Esophagus (tissue), 2 donors: ENCODE results near the gene SLC35D2. TPM values are rescaled to one million over a fixed set of nuclear protein-coding genes. Genes with fewer than 3 reads are reported as not detected.
"Not testable (repeated sequence)": the region's sequence is repeated elsewhere in the genome, so short reads cannot be mapped to it uniquely, and the experiment has no call there.

Experiments used
- H3K27ac ChIP-seq, 2 donors: one replicate each; pipeline ENCODE4 v1.5.1; 2013; ENCODE audit warnings: low read depth in 2 of 2, mild to moderate bottlenecking in 2 of 2, inconsistent platforms in 1 of 2, low read length in 1 of 2, moderate library complexity in 1 of 2
- H3K27me3 ChIP-seq, 2 donors: one replicate each; pipeline ENCODE4 v1.6.1; 2013; ENCODE audit warnings: low read length in 2 of 2, control low read depth in 1 of 2, mild to moderate bottlenecking in 1 of 2; ENCODE audit not compliant: insufficient read depth in 2 of 2, control insufficient read depth in 1 of 2
- H3K36me3 ChIP-seq, 2 donors: one replicate each; pipeline ENCODE4 v1.6.1; 2013; ENCODE audit warnings: low read length in 1 of 2; ENCODE audit not compliant: control insufficient read depth in 2 of 2, insufficient read depth in 2 of 2
- H3K4me1 ChIP-seq, 2 donors: one replicate each; pipeline ENCODE4 v1.6.1; 2013; ENCODE audit warnings: low read length in 1 of 2; ENCODE audit not compliant: control insufficient read depth in 2 of 2, insufficient read depth in 2 of 2
- H3K4me3 ChIP-seq, 2 donors: one replicate each; pipeline ENCODE4 v1.5.1; 2013; ENCODE audit warnings: low read length in 2 of 2, mild to moderate bottlenecking in 2 of 2, low read depth in 1 of 2, moderate library complexity in 1 of 2
- H3K9me3 ChIP-seq, 2 donors: one replicate each; pipeline ENCODE4 v1.6.1; 2013; ENCODE audit warnings: mild to moderate bottlenecking in 2 of 2, low read depth in 1 of 2, low read length in 1 of 2, moderate library complexity in 1 of 2; ENCODE audit not compliant: control insufficient read depth in 2 of 2, insufficient read depth in 1 of 2
- WGBS, 2 donors: extraction: QIAGEN DNeasy Blood & Tissue Kit; methylation state at CpG; one replicate each; pipeline ENCODE4 v1.1.7; 2013; 5-methylcytosine and 5-hydroxymethylcytosine counted together
- polyA plus RNA-seq, 2 donors: library from polyadenylated mRNA; stranded (reverse); fragments of 200-250 nt; gene quantifications; one replicate each; pipeline ENCODE4 v1.2.3, GENCODE V29; 2013
- donor health status: healthy with polysubstance abuse.
- donor health status: Bipolar disorder and iron deficiency.

SLC35D2 gene
- polyA plus RNA-seq, 2 donors, result 8.1 to 10.3 TPM

DNA sequence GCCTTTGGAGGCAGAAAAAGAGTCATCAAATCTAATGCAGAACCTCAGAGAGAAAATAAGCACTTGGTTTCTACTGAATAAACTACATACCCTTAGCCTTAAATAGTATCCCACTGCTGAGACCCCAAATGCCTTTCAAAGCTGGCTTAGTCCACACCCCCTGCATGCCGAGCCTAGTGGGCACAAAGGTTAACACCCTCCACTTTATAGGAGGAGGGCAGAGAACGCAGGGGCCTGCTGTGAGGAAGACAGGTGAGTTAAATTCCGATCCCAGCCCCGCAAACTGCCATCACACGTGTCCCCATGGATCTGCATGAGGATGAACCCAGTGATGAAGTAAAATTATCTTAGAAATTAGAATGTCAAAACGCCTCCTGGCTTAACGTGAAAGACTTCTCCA is 62.0 kb downstream of the SLC35D2 start:
- WGBS, 2 donors, result 75 to 82% methylated on average over 7 of the region's 7 CpGs
- Histone ChIP-seq H3K27ac (no peak overlapping the region), H3K36me3 (peaks cover 0 to 3% of the 10 kb centered on the region in 2 donors), H3K4me1 (no peaks in the 10 kb centered on the region), H3K27me3 (no peaks in the 10 kb centered on the region), H3K4me3 (no peak overlapping the region), H3K9me3 (peaks cover 0 to 2% of the 10 kb centered on the region in 2 donors)

DNA sequence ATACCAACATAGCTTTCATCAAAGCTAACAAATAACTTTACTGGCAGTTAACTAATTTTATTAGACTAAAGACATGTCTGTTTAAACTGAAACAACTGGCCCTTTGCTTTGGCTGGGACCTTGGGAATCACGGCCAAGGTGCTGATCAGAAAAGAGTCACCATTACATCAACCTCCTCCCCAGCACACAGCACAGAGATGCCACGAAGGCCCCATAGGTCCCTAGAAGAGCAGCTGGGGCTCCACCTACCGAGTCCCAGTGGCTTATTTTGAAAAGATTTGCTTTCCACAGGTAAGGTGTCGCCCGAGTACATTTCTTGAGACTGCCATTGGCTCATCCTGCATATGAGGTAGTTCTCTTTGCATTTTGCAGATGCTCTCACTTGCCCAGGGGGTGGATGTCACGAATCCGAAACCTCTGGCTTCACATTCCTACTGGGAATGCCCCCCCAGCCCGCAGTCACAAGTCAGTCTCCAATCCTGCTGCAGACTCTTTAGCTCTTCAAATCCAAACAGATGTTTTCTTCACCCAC is 62.7 kb downstream of the SLC35D2 start:
- H3K9me3 ChIP-seq, result peaks cover 0 to 2% of the 10 kb centered on the region in 2 donors
- no peaks in the 10 kb centered on the region for H3K4me1 ChIP-seq
- no peak overlapping the region for H3K27ac ChIP-seq
- 76 to 77% methylated on average over 8 of the region's 8 CpGs for WGBS, 2 donors
- peaks cover 0 to 3% of the 10 kb centered on the region in 2 donors for H3K36me3 ChIP-seq
- H3K27me3 ChIP-seq, result no peaks in the 10 kb centered on the region
- H3K4me3 ChIP-seq, result no peak overlapping the region

DNA sequence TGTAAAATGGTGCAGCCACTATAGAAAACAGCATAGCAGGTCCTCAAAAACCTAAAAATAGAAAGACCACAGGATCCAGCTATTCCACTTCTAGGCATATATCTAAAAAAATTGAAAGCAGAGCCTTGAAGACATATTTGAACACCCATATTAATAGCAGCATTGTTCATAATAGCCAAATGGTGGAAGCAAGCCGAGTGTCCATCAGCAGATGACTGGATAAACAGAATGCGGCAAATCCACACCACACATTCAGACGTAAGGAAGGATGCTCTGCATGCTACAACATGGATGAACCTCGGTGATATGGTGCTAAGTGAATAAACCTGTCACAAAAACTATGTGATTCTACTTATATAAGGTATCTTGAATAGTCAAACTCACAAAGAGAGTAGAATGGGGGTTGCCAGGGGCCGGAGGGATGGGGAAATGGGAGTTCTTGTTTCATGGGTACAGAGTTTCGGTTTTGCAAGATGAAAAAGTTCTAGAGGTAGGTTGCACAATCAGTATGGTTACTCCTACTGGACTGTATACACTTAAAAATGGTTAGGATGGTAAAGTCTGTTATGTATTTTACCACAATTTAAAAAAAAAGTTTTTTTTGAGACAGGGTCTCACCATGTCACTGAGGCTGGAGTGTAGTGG is 64.5 kb downstream of the SLC35D2 start:
- H3K4me3 ChIP-seq, result no peak overlapping the region
- no peaks in the 10 kb centered on the region for H3K4me1 ChIP-seq
- no peaks in the 10 kb centered on the region for H3K27me3 ChIP-seq
- peaks cover 0 to 3% of the 10 kb centered on the region in 2 donors for H3K36me3 ChIP-seq
- no peak overlapping the region for H3K27ac ChIP-seq
- 67 to 93% methylated on average over 6 of the region's 6 CpGs for WGBS, 2 donors
- peaks cover 0 to 2% of the 10 kb centered on the region in 2 donors for H3K9me3 ChIP-seq

DNA sequence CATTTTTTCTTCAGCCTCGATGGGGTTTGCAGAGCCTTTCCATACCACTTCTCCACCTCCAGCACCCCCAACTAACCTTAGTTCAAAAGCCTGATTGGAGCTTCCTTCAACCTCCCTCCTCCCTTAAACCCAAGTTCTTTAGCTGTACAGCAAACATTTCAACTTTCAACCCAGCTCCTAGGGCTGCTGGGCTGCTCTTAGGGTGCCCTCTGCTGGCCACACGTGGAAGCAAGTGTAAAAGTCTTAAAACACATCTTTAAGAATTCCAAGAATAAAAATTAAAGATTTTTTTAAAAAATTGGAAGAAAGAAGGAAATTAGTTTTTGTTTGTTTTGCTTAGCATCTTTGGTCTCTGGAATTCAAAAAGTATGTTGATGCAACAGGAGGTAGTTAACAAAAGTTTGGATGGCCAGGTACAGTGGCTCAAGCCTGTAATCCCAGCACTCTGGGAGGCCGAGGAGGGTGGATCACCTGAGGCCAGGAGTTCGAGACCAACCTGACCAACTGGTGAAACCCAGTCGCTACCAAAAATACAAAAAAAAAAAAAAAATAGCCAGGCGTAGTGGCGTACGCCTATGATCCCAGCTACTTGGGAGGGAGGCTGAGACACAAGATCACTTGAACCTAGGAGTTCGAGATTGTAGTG is 66.1 kb downstream of the SLC35D2 start:
- 48 to 61% methylated on average over 9 of the region's 9 CpGs for WGBS, 2 donors
- Histone ChIP-seq H3K36me3 (peaks cover 0 to 3% of the 10 kb centered on the region in 2 donors), H3K4me3 (no peak overlapping the region), H3K9me3 (peaks cover 3 to 4% of the 10 kb centered on the region in 2 donors), H3K27me3 (no peaks in the 10 kb centered on the region), H3K27ac (no peak overlapping the region), H3K4me1 (no peaks in the 10 kb centered on the region)

DNA sequence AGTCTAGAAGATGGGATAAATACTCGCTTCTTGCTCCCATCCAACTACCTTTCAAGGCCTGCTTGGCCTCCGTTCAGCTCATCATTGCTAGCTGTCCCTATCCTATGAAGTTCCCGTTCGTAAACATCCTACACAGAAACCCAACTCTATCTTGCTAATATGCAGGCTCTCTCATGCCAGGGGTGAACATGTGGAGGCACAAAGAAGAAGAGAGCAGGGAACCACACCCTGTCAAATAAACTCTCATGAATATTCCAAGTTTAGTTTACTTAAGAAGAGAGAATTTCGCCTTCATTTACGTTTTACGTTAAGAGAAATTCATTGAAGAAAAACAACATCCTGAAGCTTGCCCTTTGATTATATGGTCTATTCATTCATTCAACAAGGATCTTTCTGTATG is 73.7 kb downstream of the SLC35D2 start:
- WGBS, 2 donors, result 91 to 92% methylated on average over 7 of the region's 7 CpGs
- no peak overlapping the region for H3K27ac ChIP-seq
- H3K27me3 ChIP-seq, result no peaks in the 10 kb centered on the region
- no peaks in the 10 kb centered on the region for H3K36me3 ChIP-seq
- no peaks in the 10 kb centered on the region for H3K4me1 ChIP-seq
- H3K4me3 ChIP-seq, result no peak overlapping the region
- H3K9me3 ChIP-seq, result peaks cover 3 to 4% of the 10 kb centered on the region in 2 donors

DNA sequence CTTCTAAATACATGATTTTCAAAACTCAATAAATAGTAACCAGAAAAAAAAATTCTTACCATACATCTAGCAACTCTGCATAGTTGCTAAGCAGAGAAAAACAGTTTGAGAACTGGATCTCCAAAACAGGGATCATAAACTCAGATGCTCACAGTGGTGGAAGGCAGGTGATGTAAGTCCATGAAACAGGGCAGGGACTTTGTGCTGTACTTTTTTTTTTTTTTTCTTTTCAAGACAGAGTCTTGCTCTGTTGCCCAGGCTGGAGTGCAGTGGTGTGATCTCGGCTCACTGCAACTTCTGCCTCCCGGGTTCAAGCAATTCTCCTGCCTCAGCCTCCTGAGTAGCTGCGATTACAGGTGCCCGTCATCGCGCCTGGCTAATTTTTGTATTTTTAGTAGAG is 76.6 kb downstream of the SLC35D2 start:
- not testable (repeated sequence) for H3K4me3 ChIP-seq, H3K27ac ChIP-seq, H3K27me3 ChIP-seq, H3K36me3 ChIP-seq, H3K4me1 ChIP-seq, H3K9me3 ChIP-seq
- whole genome bisulfite sequencing, 2 donors, result 95 to 97% methylated on average over 6 of the region's 6 CpGs

DNA sequence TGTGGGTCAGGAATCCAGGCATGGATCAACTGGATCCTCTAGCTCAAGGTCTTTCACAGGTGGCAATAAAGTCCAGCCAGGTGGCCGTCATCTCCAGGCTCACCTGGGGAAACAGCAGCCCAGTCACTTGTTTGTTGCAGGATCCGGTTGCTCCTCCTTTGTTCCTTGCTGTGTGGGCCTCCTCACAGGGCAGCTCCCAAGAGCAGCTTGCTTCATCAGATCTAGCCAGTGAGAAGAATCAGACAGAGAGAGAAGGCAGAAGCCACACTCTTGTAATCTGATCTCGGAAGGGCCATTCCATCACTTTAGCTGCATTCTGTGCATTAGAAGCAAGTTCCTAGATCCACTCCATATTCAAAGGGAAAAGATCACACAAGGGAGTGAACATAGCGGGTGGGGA is 78.3 kb downstream of the SLC35D2 start:
- Histone ChIP-seq H3K36me3 (no peaks in the 10 kb centered on the region), H3K4me3 (no peak overlapping the region), H3K9me3 (no peaks in the 10 kb centered on the region), H3K27me3 (no peaks in the 10 kb centered on the region), H3K4me1 (peaks cover 0 to 2% of the 10 kb centered on the region in 2 donors), H3K27ac (no peak overlapping the region)
- WGBS, 2 donors, result 62 to 83% methylated on average over 4 of the region's 4 CpGs

DNA sequence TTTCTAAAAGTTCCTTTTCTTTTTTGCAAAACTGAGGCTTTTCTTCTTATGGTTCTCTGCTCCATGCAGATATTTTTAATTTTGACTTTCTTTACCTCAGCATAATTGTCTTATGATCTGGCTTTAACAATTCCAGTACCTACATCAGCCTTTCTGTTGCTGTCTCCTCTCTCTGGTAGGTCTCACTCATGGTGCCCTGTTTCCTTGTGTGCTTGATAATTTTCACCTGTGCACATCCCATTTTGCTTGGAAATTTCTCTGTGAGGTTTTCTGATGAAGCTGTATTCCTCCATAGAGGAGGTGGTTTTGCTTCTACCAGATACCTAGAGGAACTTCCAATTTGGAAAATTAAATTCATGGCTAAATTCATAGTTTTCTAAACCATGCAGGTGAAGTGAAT is 79.3 kb downstream of the SLC35D2 start:
- Histone ChIP-seq H3K27me3 (no peaks in the 10 kb centered on the region), H3K27ac (no peak overlapping the region), H3K36me3 (no peaks in the 10 kb centered on the region), H3K9me3 (no peaks in the 10 kb centered on the region), H3K4me3 (no peak overlapping the region), H3K4me1 (peaks cover 0 to 2% of the 10 kb centered on the region in 2 donors)

DNA sequence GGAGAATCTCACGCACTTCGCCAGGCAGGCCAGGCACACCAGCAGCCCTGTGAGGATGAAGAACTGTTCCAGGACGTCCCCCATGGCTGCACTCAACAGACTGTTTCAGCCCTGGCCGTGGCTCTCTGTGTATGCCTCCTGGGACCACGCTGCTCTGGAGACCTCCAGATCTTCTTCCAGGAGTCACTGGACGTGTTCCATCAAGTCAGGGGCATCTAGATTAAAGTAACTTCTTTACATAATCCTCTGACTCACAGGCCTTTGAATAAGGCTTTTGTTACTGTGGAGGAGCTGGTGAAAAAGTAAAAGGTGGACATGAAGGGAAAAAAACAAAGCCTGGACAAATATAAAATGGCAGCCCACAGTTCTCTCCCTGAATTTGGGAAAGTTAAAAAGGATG is 81.5 kb downstream of the SLC35D2 start, which contains the start of gene HSD17B3:
Gene HSD17B3, minus strand, starts transcription at position 156 of the 400 bp plus-strand sequence. Its CDS starts 72 bp downstream, at position 84.
- Histone ChIP-seq H3K36me3 (no peaks in the 10 kb centered on the region), H3K4me1 (peaks cover 0 to 2% of the 10 kb centered on the region in 2 donors), H3K27me3 (no peaks in the 10 kb centered on the region), H3K9me3 (no peaks in the 10 kb centered on the region), H3K4me3 (no peak within 1 kb of the TSS), H3K27ac (no peak within 1 kb of the TSS)
- 73% methylated on average over 6 of the region's 6 CpGs for WGBS, 2 donors

DNA sequence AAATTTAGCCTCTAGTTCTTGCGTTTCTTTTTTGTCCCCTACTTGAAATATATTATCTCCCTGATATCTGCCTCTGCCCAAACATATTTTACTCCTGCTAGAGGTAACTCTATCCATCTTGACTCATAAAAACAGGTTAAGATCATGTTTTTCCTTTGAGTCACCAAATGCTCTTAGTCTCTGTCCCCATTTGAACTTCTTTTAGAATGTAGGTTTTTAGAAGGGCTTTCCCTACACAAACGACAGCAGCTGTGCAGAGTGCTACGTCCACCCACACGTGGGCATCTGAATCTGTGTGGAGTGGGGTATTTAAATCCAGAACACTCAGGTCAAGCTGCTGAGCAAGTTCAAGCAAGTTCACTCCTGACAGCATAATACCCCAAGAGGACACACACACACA is 83.7 kb downstream of the SLC35D2 start:
- Histone ChIP-seq H3K27me3 (no peaks in the 10 kb centered on the region), H3K36me3 (no peaks in the 10 kb centered on the region), H3K27ac (no peak overlapping the region), H3K4me1 (peaks cover 0 to 2% of the 10 kb centered on the region in 2 donors), H3K4me3 (no peak overlapping the region), H3K9me3 (no peaks in the 10 kb centered on the region)
- 59 to 75% methylated on average over 4 of the region's 4 CpGs for WGBS, 2 donors
